ENCODE results near the gene FAM53B.

FAM53B gene

GRCh38 chr10:124739986-124740368 lies 4.2 kb downstream of the FAM53B start:
- H3K4me1 ChIP-seq (ENCODE audit: control insufficient read depth, insufficient read depth, low read length) = peaks cover 28% of the 10 kb centered on the region
- H3K27ac ChIP-seq (ENCODE audit: extremely low read depth, low read depth, low read length) = no peak overlapping the region
- ChIA-PET POLR2A (interaction anchor here (0.6 kb wide), 1 partner anchor 76 kb away, joined by 6 read pairs; no protein-coding TSS in a partner anchor), CTCF (interaction anchor here (0.7 to 3.4 kb wide), 4 partner anchors 107 to 216 kb away, joined by 4 to 20 read pairs (median 7); no protein-coding TSS in a partner anchor)
- H3K36me3 ChIP-seq (ENCODE audit: control insufficient read depth in 2 of 2, insufficient read depth in 1 of 2, low read length in 2 of 2) = peaks cover 0 to 6% of the 10 kb centered on the region in 2 experiments; a peak in 1 of 3 replicates
- TF ChIP-seq KLF7 (tag by site-specific recombination; IDR thresholded peaks at IDR 0.05; ENCODE audit: borderline replicate concordance) (no peak), REPIN1 (tag by site-specific recombination; IDR thresholded peaks at IDR 0.05; ENCODE audit: low read depth) (no peak), ZNF610 (tag by site-specific recombination; IDR thresholded peaks at IDR 0.05; ENCODE audit: borderline replicate concordance) (no peak), BCL11B (tag by site-specific recombination; IDR thresholded peaks at IDR 0.05; ENCODE audit: low read depth) (no peak), ZNF521 (tag by site-specific recombination; IDR thresholded peaks at IDR 0.05) (no peak), ATF2 (tag by site-specific recombination; IDR thresholded peaks at IDR 0.05; ENCODE audit: low read depth) (no peak), ZNF791 (tag by site-specific recombination; IDR thresholded peaks at IDR 0.05) (no peak), ZNF701 (tag by site-specific recombination; IDR thresholded peaks at IDR 0.05) (no peak), SP7 (tag by site-specific recombination; IDR thresholded peaks at IDR 0.05) (no peak), ZNF48 (tag by site-specific recombination; IDR thresholded peaks at IDR 0.05) (no peak), ZNF132 (tag by site-specific recombination; IDR thresholded peaks at IDR 0.05; ENCODE audit: borderline replicate concordance) (no peak), ZNF510 (tag by site-specific recombination; IDR thresholded peaks at IDR 0.05; ENCODE audit: insufficient replicate concordance) (no peak), ZNF2 (tag by site-specific recombination; IDR thresholded peaks at IDR 0.05) (no peak), OVOL3 (tag by site-specific recombination; IDR thresholded peaks at IDR 0.05) (no peak), ZNF362 (tag by site-specific recombination; IDR thresholded peaks at IDR 0.05) (no peak)
- TF ChIP-seq, protein P1, sequence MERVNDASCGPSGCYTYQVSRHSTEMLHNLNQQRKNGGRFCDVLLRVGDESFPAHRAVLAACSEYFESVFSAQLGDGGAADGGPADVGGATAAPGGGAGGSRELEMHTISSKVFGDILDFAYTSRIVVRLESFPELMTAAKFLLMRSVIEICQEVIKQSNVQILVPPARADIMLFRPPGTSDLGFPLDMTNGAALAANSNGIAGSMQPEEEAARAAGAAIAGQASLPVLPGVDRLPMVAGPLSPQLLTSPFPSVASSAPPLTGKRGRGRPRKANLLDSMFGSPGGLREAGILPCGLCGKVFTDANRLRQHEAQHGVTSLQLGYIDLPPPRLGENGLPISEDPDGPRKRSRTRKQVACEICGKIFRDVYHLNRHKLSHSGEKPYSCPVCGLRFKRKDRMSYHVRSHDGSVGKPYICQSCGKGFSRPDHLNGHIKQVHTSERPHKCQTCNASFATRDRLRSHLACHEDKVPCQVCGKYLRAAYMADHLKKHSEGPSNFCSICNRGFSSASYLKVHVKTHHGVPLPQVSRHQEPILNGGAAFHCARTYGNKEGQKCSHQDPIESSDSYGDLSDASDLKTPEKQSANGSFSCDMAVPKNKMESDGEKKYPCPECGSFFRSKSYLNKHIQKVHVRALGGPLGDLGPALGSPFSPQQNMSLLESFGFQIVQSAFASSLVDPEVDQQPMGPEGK (tag by site-specific recombination; IDR thresholded peaks at IDR 0.05) = no peak
- TF ChIP-seq, protein P2, sequence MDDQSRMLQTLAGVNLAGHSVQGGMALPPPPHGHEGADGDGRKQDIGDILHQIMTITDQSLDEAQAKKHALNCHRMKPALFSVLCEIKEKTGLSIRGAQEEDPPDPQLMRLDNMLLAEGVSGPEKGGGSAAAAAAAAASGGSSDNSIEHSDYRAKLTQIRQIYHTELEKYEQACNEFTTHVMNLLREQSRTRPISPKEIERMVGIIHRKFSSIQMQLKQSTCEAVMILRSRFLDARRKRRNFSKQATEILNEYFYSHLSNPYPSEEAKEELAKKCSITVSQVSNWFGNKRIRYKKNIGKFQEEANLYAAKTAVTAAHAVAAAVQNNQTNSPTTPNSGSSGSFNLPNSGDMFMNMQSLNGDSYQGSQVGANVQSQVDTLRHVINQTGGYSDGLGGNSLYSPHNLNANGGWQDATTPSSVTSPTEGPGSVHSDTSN (CRISPR knock-in tag; IDR thresholded peaks at IDR 0.05) = no peak
- H3K4me3 ChIP-seq (ENCODE audit: low read depth, low read length) = no peak overlapping the region
- no peaks in the 10 kb centered on the region for H3K9me3 ChIP-seq (ENCODE audit: control insufficient read depth, insufficient read depth, low read depth, low read length)

DNA sequence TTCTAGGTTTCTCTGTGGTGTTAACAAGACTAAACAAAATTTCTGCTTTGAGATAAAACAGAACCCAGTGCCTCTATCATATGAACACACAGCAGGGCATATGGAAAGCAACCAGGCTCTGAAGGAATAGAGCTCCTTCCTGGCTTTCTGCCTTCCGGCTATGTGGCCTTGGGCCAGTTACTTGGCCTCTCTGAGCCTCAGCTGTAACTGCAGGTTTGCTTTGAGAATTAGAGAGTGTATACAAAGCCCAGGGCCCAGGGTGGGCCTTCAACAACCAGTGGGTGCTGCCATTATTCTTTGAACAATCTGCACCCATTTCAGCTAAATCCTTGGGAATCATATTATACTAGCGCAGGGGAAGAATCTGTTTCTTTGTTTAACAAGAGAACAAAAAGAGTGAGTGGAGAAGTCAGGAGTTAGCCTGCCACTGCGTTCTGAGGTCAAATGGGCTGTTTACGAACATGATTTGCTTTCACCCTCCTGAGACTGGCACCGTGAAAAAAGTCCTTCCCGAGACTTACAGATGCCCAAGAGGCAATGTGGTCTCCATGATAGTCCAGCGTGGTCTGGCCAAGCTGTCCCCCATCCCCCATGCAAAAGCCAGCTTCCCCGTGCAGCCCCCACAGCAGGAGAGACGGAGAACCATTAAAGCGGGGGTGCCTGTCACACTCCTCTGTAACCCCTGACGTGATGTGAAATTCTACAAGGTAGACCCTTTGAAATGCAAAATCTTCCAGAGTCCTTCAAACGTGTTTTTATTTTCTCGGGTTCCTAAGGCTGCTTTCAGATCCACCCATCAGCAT lies 4.9 kb downstream of the FAM53B start:
- Histone ChIP-seq H3K4me3 (ENCODE audit: low read depth, low read length) (no peak overlapping the region), H3K27ac (ENCODE audit: extremely low read depth, low read depth, low read length) (no peak overlapping the region), H3K4me1 (ENCODE audit: control insufficient read depth, insufficient read depth, low read length) (peaks cover 25% of the 10 kb centered on the region), H3K9me3 (ENCODE audit: control insufficient read depth, insufficient read depth, low read depth, low read length) (no peaks in the 10 kb centered on the region), H3K36me3 (ENCODE audit: control insufficient read depth in 2 of 2, insufficient read depth in 1 of 2, low read length in 2 of 2) (peaks cover 0 to 11% of the 10 kb centered on the region in 2 experiments; a peak in 1 of 3 replicates)
- ChIA-PET POLR2A (interaction anchor here (0.6 kb wide), 1 partner anchor 76 kb away, joined by 6 read pairs; no protein-coding TSS in a partner anchor), CTCF (interaction anchor here (0.7 to 3.4 kb wide), 3 partner anchors 107 to 217 kb away, joined by 4 to 20 read pairs (median 9); no protein-coding TSS in a partner anchor)
- TF ChIP-seq ZNF311 (tag by site-specific recombination; IDR thresholded peaks at IDR 0.05; ENCODE audit: borderline replicate concordance) = no peak
- no peak for TF ChIP-seq ZBTB1 (tag by site-specific recombination; IDR thresholded peaks at IDR 0.05)
- no peak for TF ChIP-seq ZNF350 (tag by site-specific recombination; IDR thresholded peaks at IDR 0.05)
- TF ChIP-seq ZBTB11 (tag by site-specific recombination; conservative IDR thresholded peaks at IDR 0.05; ENCODE audit: low read depth) = no peak
- TF ChIP-seq, protein P3, sequence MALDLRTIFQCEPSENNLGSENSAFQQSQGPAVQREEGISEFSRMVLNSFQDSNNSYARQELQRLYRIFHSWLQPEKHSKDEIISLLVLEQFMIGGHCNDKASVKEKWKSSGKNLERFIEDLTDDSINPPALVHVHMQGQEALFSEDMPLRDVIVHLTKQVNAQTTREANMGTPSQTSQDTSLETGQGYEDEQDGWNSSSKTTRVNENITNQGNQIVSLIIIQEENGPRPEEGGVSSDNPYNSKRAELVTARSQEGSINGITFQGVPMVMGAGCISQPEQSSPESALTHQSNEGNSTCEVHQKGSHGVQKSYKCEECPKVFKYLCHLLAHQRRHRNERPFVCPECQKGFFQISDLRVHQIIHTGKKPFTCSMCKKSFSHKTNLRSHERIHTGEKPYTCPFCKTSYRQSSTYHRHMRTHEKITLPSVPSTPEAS (tag by site-specific recombination; IDR thresholded peaks at IDR 0.05) = no peak
- TF ChIP-seq ZNF354C (tag by site-specific recombination; IDR thresholded peaks at IDR 0.05; ENCODE audit: borderline replicate concordance, low read depth) = no peak
